SK-N-SH (cell line): ENCODE results near the gene EFCC1.

Experiments used
- CTCF ChIP-seq: fragments of 200-600 bp; sonication (generic); IDR thresholded peaks from 2 replicates; pipeline ENCODE4 v1.6.1; 2017; ENCODE audit warnings: antibody characterized with exemption, mild to moderate bottlenecking, moderate library complexity
- EP300 ChIP-seq, 2 experiments: IDR thresholded peaks; 2 replicates each; pipeline versions ENCODE4 v1.4.0 to v1.6.1; 2012; ENCODE audit warnings: borderline replicate concordance in 1 of 2, low read depth in 1 of 2, low read length in 1 of 2
- FOXM1 ChIP-seq: IDR thresholded peaks from 2 replicates; pipeline ENCODE4 v1.4.0; 2012; ENCODE audit warnings: low read depth, mild to moderate bottlenecking
- MAX ChIP-seq: IDR thresholded peaks from 2 replicates; pipeline ENCODE4 v1.4.0; 2012; ENCODE audit warnings: low read depth
- NRF1 ChIP-seq: IDR thresholded peaks from 2 replicates; pipeline ENCODE4 v1.6.1; 2012; ENCODE audit warnings: low read depth, mild to moderate bottlenecking, low read length
- POLR2AphosphoS5 ChIP-seq: IDR thresholded peaks from 2 replicates; pipeline ENCODE4 v1.6.1; 2012; ENCODE audit warnings: low read depth, low read length
- RCOR1 ChIP-seq: fragments of 150-350 bp; IDR thresholded peaks from 2 replicates; pipeline ENCODE4 v1.6.1; 2017; ENCODE audit warnings: antibody characterized with exemption, low read length
- RXRA ChIP-seq: IDR thresholded peaks from 2 replicates; pipeline ENCODE4 v1.4.0; 2012; ENCODE audit warnings: low read depth, mild to moderate bottlenecking, borderline replicate concordance
- TCF12 ChIP-seq: IDR thresholded peaks from 2 replicates; pipeline ENCODE4 v1.4.0; 2012
- YY1 ChIP-seq: IDR thresholded peaks from 2 replicates; pipeline ENCODE4 v1.4.0; 2012; ENCODE audit warnings: low read depth, mild to moderate bottlenecking

GRCh38 chr3:129003578-129004112, 2.5 kb downstream of the EFCC1 start:
- TF ChIP-seq CTCF (no peak), POLR2AphosphoS5 (no peak), NRF1 (peak; percentile 23; the same call in 1 of the 2 replicates), YY1 (no peak), TCF12 (no peak), FOXM1 (no peak), RCOR1 (no peak), EP300 (IDR thresholded peaks at IDR 0.05; ENCODE audit: borderline replicate concordance in 1 of 2, low read depth in 1 of 2, low read length in 1 of 2) (no peak), RXRA (no peak), MAX (no peak)
